H9 (cell line): ENCODE measurements around the gene RUFY2. TPM values are rescaled to one million over a fixed set of nuclear protein-coding genes. Genes with fewer than 3 reads are reported as not detected.
A peak's percentile ranks its signal among the peaks of the same experiment; 100 is the strongest.

Experiments used
- DNase-seq: peaks from one replicate; pipeline ENCODE4 v3.0.0-alpha.2; 2017
- H2AFZ ChIP-seq: one replicate; pipeline ENCODE4 v1.6.1; 2013; ENCODE audit warnings: mild to moderate bottlenecking, low read length, control low read depth, moderate library complexity
- H2AK5ac ChIP-seq: 2 replicates; pipeline ENCODE4 v1.6.1; 2013; ENCODE audit warnings: low read length, control low read depth, mixed read lengths; ENCODE audit not compliant: insufficient read length
- H2BK120ac ChIP-seq: one replicate; pipeline ENCODE4 v1.6.1; 2013; ENCODE audit warnings: low read depth, mild to moderate bottlenecking, low read length, control low read depth, inconsistent platforms; ENCODE audit not compliant: poor library complexity, severe bottlenecking
- H2BK12ac ChIP-seq: 2 replicates; pipeline ENCODE4 v1.6.1; 2013; ENCODE audit warnings: low read length, control low read depth, mixed read lengths, low read depth; ENCODE audit not compliant: insufficient read length
- H2BK15ac ChIP-seq: 2 replicates; pipeline ENCODE4 v1.6.1; 2013; ENCODE audit warnings: low read depth, low read length, control low read depth
- H2BK20ac ChIP-seq: one replicate; pipeline ENCODE4 v1.6.1; 2013; ENCODE audit warnings: low read depth, mild to moderate bottlenecking, low read length, control low read depth, inconsistent platforms; ENCODE audit not compliant: poor library complexity, severe bottlenecking
- H2BK5ac ChIP-seq: 2 replicates; pipeline ENCODE4 v1.6.1; 2013; ENCODE audit warnings: low read length, control low read depth, mixed read lengths; ENCODE audit not compliant: insufficient read length
- H3K14ac ChIP-seq: 2 replicates; pipeline ENCODE4 v1.6.1; 2013; ENCODE audit warnings: low read length, control low read depth; ENCODE audit not compliant: insufficient read depth
- H3K18ac ChIP-seq: 2 replicates; pipeline ENCODE4 v1.6.1; 2013; ENCODE audit warnings: low read depth, mild to moderate bottlenecking, mixed read lengths, low read length, control low read depth; ENCODE audit not compliant: insufficient read length
- H3K23ac ChIP-seq: 2 replicates; pipeline ENCODE4 v1.6.1; 2013; ENCODE audit warnings: low read length, control low read depth, mixed read lengths, low read depth; ENCODE audit not compliant: insufficient read length
- H3K23me2 ChIP-seq: 2 replicates; pipeline ENCODE4 v1.6.1; 2013; ENCODE audit warnings: low read depth, mild to moderate bottlenecking, mixed read lengths, low read length, control low read depth; ENCODE audit not compliant: insufficient read length, poor library complexity, severe bottlenecking
- H3K27ac ChIP-seq: 2 replicates; pipeline ENCODE4 v1.5.1; 2013; ENCODE audit warnings: low read length, control low read depth, mixed read lengths, low read depth; ENCODE audit not compliant: insufficient read length
- H3K27me3 ChIP-seq: 2 replicates; pipeline ENCODE4 v1.6.1; 2013; ENCODE audit warnings: low read length, control low read depth, inconsistent platforms; ENCODE audit not compliant: insufficient read depth
- H3K4ac ChIP-seq: 2 replicates; pipeline ENCODE4 v1.6.1; 2013; ENCODE audit warnings: low read depth, mild to moderate bottlenecking, control low read depth, inconsistent platforms, low read length, moderate library complexity
- H3K4me1 ChIP-seq: 2 replicates; pipeline ENCODE4 v1.6.1; 2013; ENCODE audit warnings: low read length, control low read depth, inconsistent platforms; ENCODE audit not compliant: insufficient read depth
- H3K4me2 ChIP-seq: 2 replicates; pipeline ENCODE4 v1.6.1; 2013; ENCODE audit warnings: low read length, control low read depth, mixed read lengths; ENCODE audit not compliant: insufficient read length, insufficient read depth
- H3K56ac ChIP-seq: 2 replicates; pipeline ENCODE4 v1.6.1; 2013; ENCODE audit warnings: low read depth, mild to moderate bottlenecking, mixed read lengths, low read length, control low read depth; ENCODE audit not compliant: insufficient read length
- H3K79me1 ChIP-seq: 2 replicates; pipeline ENCODE4 v1.6.1; 2013; ENCODE audit warnings: low read depth, mild to moderate bottlenecking, moderate library complexity, low read length, control low read depth, inconsistent platforms; ENCODE audit not compliant: insufficient read depth, poor library complexity, severe bottlenecking
- H3K79me2 ChIP-seq: 2 replicates; pipeline ENCODE4 v1.6.1; 2013; ENCODE audit warnings: low read length, control low read depth, inconsistent platforms; ENCODE audit not compliant: insufficient read depth
- H3K9ac ChIP-seq: 2 replicates; pipeline ENCODE4 v1.6.1; 2013; ENCODE audit warnings: low read length, control low read depth, mixed read lengths; ENCODE audit not compliant: insufficient read length; ENCODE audit errors: extremely low read depth
- H3K9me3 ChIP-seq: one replicate; pipeline ENCODE4 v1.6.1; 2013; ENCODE audit warnings: low read depth, low read length, inconsistent platforms; ENCODE audit not compliant: control insufficient read depth
- H3T11ph ChIP-seq: one replicate; pipeline ENCODE4 v1.6.1; 2013; ENCODE audit warnings: mild to moderate bottlenecking, low read length, control low read depth, inconsistent platforms
- H4K20me1 ChIP-seq: one replicate; pipeline ENCODE4 v1.6.1; 2013; ENCODE audit not compliant: control insufficient read depth, insufficient read length, insufficient read depth
- H4K5ac ChIP-seq: 2 replicates; pipeline ENCODE4 v1.6.1; 2013; ENCODE audit warnings: low read depth, mild to moderate bottlenecking, mixed read lengths, low read length, control low read depth; ENCODE audit not compliant: insufficient read length
- H4K8ac ChIP-seq: replicated peaks from 2 replicates; pipeline ENCODE4 v1.6.1; 2013; ENCODE audit warnings: low read length, control low read depth, mixed read lengths, low read depth; ENCODE audit not compliant: insufficient read length
- H4K91ac ChIP-seq: 2 replicates; pipeline ENCODE4 v1.6.1; 2013; ENCODE audit warnings: low read depth, mild to moderate bottlenecking, moderate library complexity, mixed read lengths, low read length, control low read depth; ENCODE audit not compliant: insufficient read length
- H3K27ac Mint-ChIP-seq, 3 experiments: 2 replicates in 2 of 3; 3 replicates in 1 of 3; pipeline ENCODE4 v1.8.0; 2020 to 2021; ENCODE audit warnings: mixed read lengths in 3 of 3, mild to moderate bottlenecking in 1 of 3, moderate library complexity in 1 of 3
- H3K27me3 Mint-ChIP-seq: 2 replicates; pipeline ENCODE4 v1.8.0; 2021; ENCODE audit warnings: low read depth, mild to moderate bottlenecking, moderate library complexity, mixed read lengths
- H3K36me3 Mint-ChIP-seq, 3 experiments: 2 replicates in 2 of 3; 3 replicates in 1 of 3; pipeline ENCODE4 v1.8.0; 2020 to 2021; ENCODE audit warnings: low read depth in 3 of 3, mixed read lengths in 3 of 3; ENCODE audit not compliant: insufficient read depth in 1 of 3
- H3K4me1 Mint-ChIP-seq, 2 experiments: 2 replicates each; pipeline ENCODE4 v1.8.0; 2020; ENCODE audit warnings: mixed read lengths in 2 of 2
- H3K4me3 Mint-ChIP-seq, 2 experiments: 2 replicates in 1 of 2; 3 replicates in 1 of 2; pipeline ENCODE4 v1.8.0; 2020 to 2021; ENCODE audit warnings: mild to moderate bottlenecking in 2 of 2, mixed read lengths in 2 of 2, moderate library complexity in 1 of 2
- H3K9me3 Mint-ChIP-seq, 2 experiments: 2 replicates in 1 of 2; 3 replicates in 1 of 2; pipeline ENCODE4 v1.8.0; 2020; ENCODE audit warnings: mild to moderate bottlenecking in 2 of 2, mixed read lengths in 2 of 2, moderate library complexity in 1 of 2
- WGBS: extraction: QIAGEN DNeasy Blood & Tissue Kit; methylation state at CpG from one replicate; pipeline ENCODE4 v1.1.7; 2013; ENCODE audit warnings: missing lambda C conversion rate, low lambda C conversion rate, mixed read lengths; ENCODE audit not compliant: insufficient read length; ENCODE audit errors: extremely low coverage; 5-methylcytosine and 5-hydroxymethylcytosine counted together
- total RNA-seq: library from RNA; stranded (reverse); gene quantifications from 2 replicates; pipeline ENCODE4 v1.2.1, GENCODE V29; 2021
- TF ChIP-seq, protein P1 (sequence below): fragments of 200-600 bp; sonication (generic); conservative IDR thresholded peaks from 3 replicates; pipeline ENCODE4 v1.8.0; 2021; ENCODE audit warnings: antibody characterized with exemption, mild to moderate bottlenecking

The RUFY2 gene
- total RNA-seq, 1 experiment from 2014 or later = 14.1 TPM

- Histone ChIP-seq H3K27ac (no peak overlapping the region), H2BK20ac (no peak overlapping the region), H2BK5ac (no peak overlapping the region), H2BK120ac (no peak overlapping the region), H2AK5ac (no peak overlapping the region), H3K9ac (no peak overlapping the region), H3K56ac (no peak overlapping the region), H4K5ac (no peak overlapping the region), H3K23ac (no peak overlapping the region), H3K27me3 (no peaks in the 10 kb centered on the region), H3K79me1 (peaks cover 9% of the 10 kb centered on the region), H3K79me2 (peaks cover 4% of the 10 kb centered on the region; the same call in 1 of the 2 replicates), H3K14ac (no peak overlapping the region), H3K18ac (no peak overlapping the region), H3K23me2 (no peaks in the 10 kb centered on the region), H3K4me1 (no peaks in the 10 kb centered on the region), H3T11ph (no peak overlapping the region), H3K9me3 (no peaks in the 10 kb centered on the region), H2BK15ac (no peak overlapping the region), H4K8ac (no peak overlapping the region), H3K4me2 (no peak overlapping the region), H4K20me1 (no peaks in the 10 kb centered on the region), H3K4ac (no peak overlapping the region), H2BK12ac (no peak overlapping the region), H2AFZ (no peak overlapping the region), H4K91ac (no peak overlapping the region)
- no CpG with 5 or more reads among the region's 3 CpGs for WGBS
- TF ChIP-seq, protein P1, sequence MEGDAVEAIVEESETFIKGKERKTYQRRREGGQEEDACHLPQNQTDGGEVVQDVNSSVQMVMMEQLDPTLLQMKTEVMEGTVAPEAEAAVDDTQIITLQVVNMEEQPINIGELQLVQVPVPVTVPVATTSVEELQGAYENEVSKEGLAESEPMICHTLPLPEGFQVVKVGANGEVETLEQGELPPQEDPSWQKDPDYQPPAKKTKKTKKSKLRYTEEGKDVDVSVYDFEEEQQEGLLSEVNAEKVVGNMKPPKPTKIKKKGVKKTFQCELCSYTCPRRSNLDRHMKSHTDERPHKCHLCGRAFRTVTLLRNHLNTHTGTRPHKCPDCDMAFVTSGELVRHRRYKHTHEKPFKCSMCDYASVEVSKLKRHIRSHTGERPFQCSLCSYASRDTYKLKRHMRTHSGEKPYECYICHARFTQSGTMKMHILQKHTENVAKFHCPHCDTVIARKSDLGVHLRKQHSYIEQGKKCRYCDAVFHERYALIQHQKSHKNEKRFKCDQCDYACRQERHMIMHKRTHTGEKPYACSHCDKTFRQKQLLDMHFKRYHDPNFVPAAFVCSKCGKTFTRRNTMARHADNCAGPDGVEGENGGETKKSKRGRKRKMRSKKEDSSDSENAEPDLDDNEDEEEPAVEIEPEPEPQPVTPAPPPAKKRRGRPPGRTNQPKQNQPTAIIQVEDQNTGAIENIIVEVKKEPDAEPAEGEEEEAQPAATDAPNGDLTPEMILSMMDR = no peak
- no peak for DNase-seq
- Mint-ChIP-seq H3K4me3 (no peak overlapping the region), H3K9me3 (no peaks in the 10 kb centered on the region), H3K27me3 (no peaks in the 10 kb centered on the region), H3K27ac (peak overlapping the region in 1 of 3 experiments; percentile 56; a peak in 2 of 7 replicates), H3K36me3 (peaks cover 43 to 77% (median 63%) of the 10 kb centered on the region in 3 experiments), H3K4me1 (no peaks in the 10 kb centered on the region)
Observed at GRCh38 chr10:68342909-68343516, 64.1 kb downstream of the RUFY2 start.
